PC-3 (cell line): ENCODE data around the gene THADA. TPM values are rescaled to one million over a fixed set of nuclear protein-coding genes. Genes with fewer than 3 reads are reported as not detected.

Experiments
- ATAC-seq: fragments of 200-7000 bp; cut with Tn5 transposase; 2 replicates; pipeline ENCODE4 v1.9.1; 2020; ENCODE audit warnings: mild to moderate bottlenecking, moderate library complexity
- BruUV-seq: library from RNA; stranded (reverse); fragments of 400-500 nt; replicated peaks from 2 replicates; lab custom pipeline; 2021; lab: Mats Ljungman, UMichigan
- CTCF ChIA-PET: fragments of 300-600 bp; sonication (Branson Sonifier 250); formaldehyde crosslinking; loops from one replicate; lab custom pipeline; 2022; ENCODE audit warnings: antibody characterized with exemption; lab: Charles Lee
- POLR2A ChIA-PET: fragments of 300-600 bp; sonication (Branson Sonifier 250); formaldehyde crosslinking; loops from one replicate; lab custom pipeline; 2022; ENCODE audit warnings: antibody characterized with exemption; ENCODE audit not compliant: unreplicated experiment; lab: Charles Lee
- DNase-seq: peaks from one replicate; pipeline ENCODE4 v3.0.0-alpha.2; 2015
- H2AFZ ChIP-seq: fragments of 300-600 bp; sonication (generic); 2 replicates; pipeline ENCODE4 v1.6.0; 2016; ENCODE audit warnings: antibody characterized with exemption, low read length
- H3F3A ChIP-seq: fragments of 300-600 bp; sonication (generic); one replicate; pipeline ENCODE4 v1.6.0; 2017; ENCODE audit warnings: antibody characterized with exemption, low read length, control low read depth, mild to moderate bottlenecking; ENCODE audit not compliant: unreplicated experiment
- H3K27ac ChIP-seq: fragments of 300-600 bp; sonication (generic); 2 replicates; pipeline ENCODE4 v1.5.1; 2016; ENCODE audit warnings: mild to moderate bottlenecking, low read length
- H3K27me3 ChIP-seq: fragments of 300-600 bp; sonication (generic); 2 replicates; pipeline ENCODE4 v1.6.1; 2016; ENCODE audit warnings: low read length, mixed read lengths
- H3K36me3 ChIP-seq: fragments of 300-600 bp; sonication (generic); 2 replicates; pipeline ENCODE4 v1.6.1; 2016; ENCODE audit warnings: low read depth, mixed run types, low read length, mixed read lengths
- H3K4me1 ChIP-seq: fragments of 300-600 bp; sonication (generic); 2 replicates; pipeline ENCODE4 v1.5.1; 2016; ENCODE audit warnings: low read length; ENCODE audit not compliant: insufficient read depth
- H3K4me2 ChIP-seq: fragments of 300-600 bp; sonication (generic); 2 replicates; pipeline ENCODE4 v1.6.0; 2016; ENCODE audit warnings: low read length
- H3K4me3 ChIP-seq: fragments of 300-600 bp; sonication (generic); 2 replicates; pipeline ENCODE4 v1.5.1; 2016; ENCODE audit warnings: mild to moderate bottlenecking, low read length, mixed read lengths
- H3K79me2 ChIP-seq: fragments of 300-600 bp; sonication (generic); 2 replicates; pipeline ENCODE4 v1.6.1; 2017; ENCODE audit warnings: low read length, mixed read lengths
- H3K9ac ChIP-seq: fragments of 300-600 bp; sonication (generic); 2 replicates; pipeline ENCODE4 v1.6.0; 2016; ENCODE audit warnings: mild to moderate bottlenecking, low read length
- H3K9me2 ChIP-seq: fragments of 300-600 bp; sonication (generic); replicated peaks from 2 replicates; pipeline ENCODE4 v1.6.1; 2016; ENCODE audit warnings: mixed run types, low read length, mixed read lengths
- H3K9me3 ChIP-seq: fragments of 300-600 bp; sonication (generic); 2 replicates; pipeline ENCODE4 v1.6.1; 2016; ENCODE audit warnings: low read length, mixed read lengths
- H4K20me1 ChIP-seq: fragments of 300-600 bp; sonication (generic); 2 replicates; pipeline ENCODE4 v1.6.1; 2016; ENCODE audit warnings: low read length, mixed read lengths
- EZH2 ChIP-seq: fragments of 300-600 bp; sonication (generic); IDR thresholded peaks from one replicate; pipeline ENCODE4 v1.6.1; 2017; ENCODE audit warnings: antibody characterized with exemption, mild to moderate bottlenecking, low read length; ENCODE audit not compliant: unreplicated experiment
- EZH2phosphoT487 ChIP-seq: fragments of 300-600 bp; sonication (generic); IDR thresholded peaks from 2 replicates; pipeline ENCODE4 v1.6.1; 2018; ENCODE audit warnings: mild to moderate bottlenecking, antibody characterized with exemption, low read length, borderline replicate concordance
- intact Hi-C: fragments of 100-400 bp; cut with micrococcal nuclease; formaldehyde crosslinking; loops from 2 replicates; pipeline ENCODE4 v1.9.0; 2023
- total RNA-seq: library from RNA; depleted of rRNA; stranded (reverse); fragments of >200 nt; gene quantifications from 2 replicates; pipeline ENCODE4 v1.2.3, GENCODE V29; 2014
- TF ChIP-seq, protein P1 (sequence below): fragments of 300-600 bp; sonication (generic); conservative IDR thresholded peaks from 2 replicates; pipeline ENCODE4 v1.5.1; 2017; ENCODE audit warnings: antibody characterized with exemption, low read depth, mild to moderate bottlenecking, low read length

Gene THADA
- total RNA-seq, 1 experiment from 2014 or later = 33.6 TPM

- H3K27ac ChIP-seq = no peak overlapping the region
- no peaks in the 10 kb centered on the region for H3K27me3 ChIP-seq
- BruUV-seq = no TSS peak
- no peak overlapping the region for H2AFZ ChIP-seq
- no peaks in the 10 kb centered on the region; the same call in 1 of the 2 replicates for H3K79me2 ChIP-seq
- no peaks in the 10 kb centered on the region for H3K9me3 ChIP-seq
- intact Hi-C loops = no loop called here
- no peak for ATAC-seq
- no peaks in the 10 kb centered on the region for H3F3A ChIP-seq
- H3K4me2 ChIP-seq = no peak overlapping the region
- H3K4me3 ChIP-seq = no peak overlapping the region
- peaks cover 28% of the 10 kb centered on the region for H3K4me1 ChIP-seq
- ChIA-PET POLR2A (interaction anchor here (0.6 kb wide), 1 partner anchor 928 kb away, joined by 3 read pairs; no protein-coding TSS in a partner anchor), CTCF (no interaction called here)
- H3K9me2 ChIP-seq = no peaks in the 10 kb centered on the region
- no peaks in the 10 kb centered on the region for H4K20me1 ChIP-seq
- DNase-seq = no peak
- no peak overlapping the region for H3K9ac ChIP-seq
- TF ChIP-seq EZH2 (no peak), EZH2phosphoT487 (no peak)
- TF ChIP-seq, protein P1, sequence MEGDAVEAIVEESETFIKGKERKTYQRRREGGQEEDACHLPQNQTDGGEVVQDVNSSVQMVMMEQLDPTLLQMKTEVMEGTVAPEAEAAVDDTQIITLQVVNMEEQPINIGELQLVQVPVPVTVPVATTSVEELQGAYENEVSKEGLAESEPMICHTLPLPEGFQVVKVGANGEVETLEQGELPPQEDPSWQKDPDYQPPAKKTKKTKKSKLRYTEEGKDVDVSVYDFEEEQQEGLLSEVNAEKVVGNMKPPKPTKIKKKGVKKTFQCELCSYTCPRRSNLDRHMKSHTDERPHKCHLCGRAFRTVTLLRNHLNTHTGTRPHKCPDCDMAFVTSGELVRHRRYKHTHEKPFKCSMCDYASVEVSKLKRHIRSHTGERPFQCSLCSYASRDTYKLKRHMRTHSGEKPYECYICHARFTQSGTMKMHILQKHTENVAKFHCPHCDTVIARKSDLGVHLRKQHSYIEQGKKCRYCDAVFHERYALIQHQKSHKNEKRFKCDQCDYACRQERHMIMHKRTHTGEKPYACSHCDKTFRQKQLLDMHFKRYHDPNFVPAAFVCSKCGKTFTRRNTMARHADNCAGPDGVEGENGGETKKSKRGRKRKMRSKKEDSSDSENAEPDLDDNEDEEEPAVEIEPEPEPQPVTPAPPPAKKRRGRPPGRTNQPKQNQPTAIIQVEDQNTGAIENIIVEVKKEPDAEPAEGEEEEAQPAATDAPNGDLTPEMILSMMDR = no peak
- H3K36me3 ChIP-seq = no peaks in the 10 kb centered on the region
Observed at GRCh38 chr2:43420389-43420801, 175.4 kb downstream of the THADA start.

GRCh38 chr2:43419876-43420275, 176.0 kb downstream of the THADA start:
- no peak for DNase-seq
- Histone ChIP-seq H3K9me2 (no peaks in the 10 kb centered on the region), H3K79me2 (no peaks in the 10 kb centered on the region), H3K4me3 (no peak overlapping the region), H3K4me1 (peaks cover 23% of the 10 kb centered on the region), H3K27me3 (no peaks in the 10 kb centered on the region), H3K36me3 (no peaks in the 10 kb centered on the region), H3K4me2 (no peak overlapping the region), H2AFZ (no peak overlapping the region), H3K9me3 (no peaks in the 10 kb centered on the region), H3F3A (no peaks in the 10 kb centered on the region), H3K27ac (no peak overlapping the region), H4K20me1 (no peaks in the 10 kb centered on the region), H3K9ac (no peak overlapping the region)
- POLR2A ChIA-PET = interaction anchor here (0.6 kb wide), 1 partner anchor 929 kb away, joined by 3 read pairs; no protein-coding TSS in a partner anchor
- no TSS peak for BruUV-seq
- ATAC-seq = no peak
- CTCF ChIA-PET = no interaction called here
- TF ChIP-seq EZH2 (no peak), EZH2phosphoT487 (no peak)
- TF ChIP-seq, protein P1 = no peak
- intact Hi-C loops = no loop called here

DNA sequence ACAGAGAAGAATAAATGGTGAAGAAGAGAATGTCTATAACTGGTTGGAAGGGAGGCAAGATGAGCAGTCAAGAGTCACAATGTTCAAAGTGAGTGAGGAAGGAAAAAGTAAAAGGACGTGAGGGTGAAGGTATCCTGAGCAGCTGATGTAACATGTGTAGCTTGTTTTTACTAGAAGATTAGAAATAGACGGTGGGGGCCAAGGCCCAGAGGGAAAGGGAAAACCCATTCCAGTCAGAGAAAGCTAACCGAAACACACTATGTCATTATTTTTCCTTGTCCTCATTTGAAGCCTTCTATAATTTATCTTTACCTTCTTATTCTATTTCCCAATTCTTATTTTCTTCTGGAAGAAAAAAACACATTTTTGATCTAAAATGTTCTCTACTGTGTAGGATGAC, 176.6 kb downstream of the THADA start:
- ChIA-PET POLR2A (no interaction called here), CTCF (no interaction called here)
- Histone ChIP-seq H3K36me3 (no peaks in the 10 kb centered on the region), H4K20me1 (no peaks in the 10 kb centered on the region), H3K9me3 (no peaks in the 10 kb centered on the region), H3K27ac (no peak overlapping the region), H3F3A (no peaks in the 10 kb centered on the region), H3K9me2 (no peaks in the 10 kb centered on the region), H3K79me2 (no peaks in the 10 kb centered on the region), H3K9ac (no peak overlapping the region), H2AFZ (no peak overlapping the region), H3K27me3 (no peaks in the 10 kb centered on the region), H3K4me2 (no peak overlapping the region), H3K4me3 (no peak overlapping the region), H3K4me1 (peaks cover 16% of the 10 kb centered on the region)
- DNase-seq = no peak
- intact Hi-C loops = no loop called here
- TF ChIP-seq EZH2 (no peak), EZH2phosphoT487 (no peak)
- TF ChIP-seq, protein P1 = no peak
- BruUV-seq = no TSS peak
- no peak for ATAC-seq
